Neural crest cell (in vitro differentiated cells): ENCODE measurements around the gene DIRAS3. TPM values are rescaled to one million over a fixed set of nuclear protein-coding genes. Genes with fewer than 3 reads are reported as not detected.
A peak's percentile ranks its signal among the peaks of the same experiment; 100 is the strongest.

Experiments used
- DNase-seq: peaks from one replicate; pipeline ENCODE4 v3.0.0; 2021; ENCODE audit warnings: low read depth, mixed read lengths, low spot score
- H3K27ac Mint-ChIP-seq: one replicate; pipeline ENCODE4 v1.8.0; 2021; ENCODE audit warnings: mild to moderate bottlenecking, mixed read lengths; ENCODE audit not compliant: unreplicated experiment
- H3K27me3 Mint-ChIP-seq: 2 replicates; pipeline ENCODE4 v1.8.0; 2021; ENCODE audit warnings: low read depth, mild to moderate bottlenecking, mixed read lengths
- H3K36me3 Mint-ChIP-seq: 2 replicates; pipeline ENCODE4 v1.8.0; 2021; ENCODE audit warnings: low read depth, mild to moderate bottlenecking, mixed read lengths
- H3K4me1 Mint-ChIP-seq: 2 replicates; pipeline ENCODE4 v1.8.0; 2021; ENCODE audit warnings: mixed read lengths
- H3K4me3 Mint-ChIP-seq: one replicate; pipeline ENCODE4 v1.8.0; 2021; ENCODE audit warnings: mild to moderate bottlenecking, mixed read lengths
- H3K9me3 Mint-ChIP-seq: 2 replicates; pipeline ENCODE4 v1.8.0; 2021; ENCODE audit warnings: mixed read lengths
- CTCF ChIP-seq: fragments of 200-600 bp; sonication (generic); conservative IDR thresholded peaks from 2 replicates; pipeline ENCODE4 v1.5.0; 2021; ENCODE audit warnings: antibody characterized with exemption, mild to moderate bottlenecking
- long read RNA-seq: library from polyadenylated mRNA; unstranded; transcript quantifications from one replicate; pipeline ENCODE4 v2.0.0, GENCODE V29; 2020
- total RNA-seq: library from RNA; stranded (reverse); gene quantifications from 2 replicates; pipeline ENCODE4 v1.2.1, GENCODE V29; 2021

Gene DIRAS3
- total RNA-seq, result 1.1 and 1.4 TPM in 2 replicates
- long read RNA-seq, result 0 reads

- DNase-seq, result no peak
- Mint-ChIP-seq H3K27ac (no peak within 1 kb of the TSS), H3K27me3 (peaks cover 46% of the 10 kb centered on the region)
These were observed at the start of gene DIRAS3 for GRCh38 chr1:68049941-68050878. DIRAS3 (minus strand) TSS chr1:68050627; CDS start chr1:68047297, 3,330 bp downstream.

GRCh38 chr1:68093737-68094136, 43.3 kb upstream of the DIRAS3 start:
- no peak overlapping the region for H3K27ac Mint-ChIP-seq
- no peak for TF ChIP-seq CTCF
- no peaks in the 10 kb centered on the region for H3K27me3 Mint-ChIP-seq
- peaks cover 35% of the 10 kb centered on the region for H3K36me3 Mint-ChIP-seq
- no peak for DNase-seq
- H3K9me3 Mint-ChIP-seq, result peaks cover 25% of the 10 kb centered on the region
- no peaks in the 10 kb centered on the region for H3K4me1 Mint-ChIP-seq
- H3K4me3 Mint-ChIP-seq, result no peak overlapping the region

More at GRCh38 chr1:68049941-68050878, at the start of gene DIRAS3:
- Mint-ChIP-seq H3K4me3 (peak within 1 kb of the TSS; percentile 74), H3K4me1 (no peaks in the 10 kb centered on the region), H3K9me3 (no peaks in the 10 kb centered on the region), H3K36me3 (peaks cover 3% of the 10 kb centered on the region)
- no peak for TF ChIP-seq CTCF

GRCh38 chr1:68087184-68087583, 36.8 kb upstream of the DIRAS3 start:
- no peak for TF ChIP-seq CTCF
- H3K27me3 Mint-ChIP-seq, result no peaks in the 10 kb centered on the region
- H3K36me3 Mint-ChIP-seq, result peaks cover 14% of the 10 kb centered on the region

GRCh38 chr1:68085752-68086151, 35.3 kb upstream of the DIRAS3 start:
- Mint-ChIP-seq H3K9me3 (peaks cover 10% of the 10 kb centered on the region), H3K27me3 (no peaks in the 10 kb centered on the region), H3K4me3 (no peak overlapping the region), H3K36me3 (peaks cover 3% of the 10 kb centered on the region), H3K4me1 (no peaks in the 10 kb centered on the region), H3K27ac (no peak overlapping the region)
- TF ChIP-seq CTCF, result no peak
- no peak for DNase-seq

More at GRCh38 chr1:68087184-68087583, 36.8 kb upstream of the DIRAS3 start:
- Mint-ChIP-seq H3K4me1 (no peaks in the 10 kb centered on the region), H3K27ac (no peak overlapping the region), H3K9me3 (peaks cover 19% of the 10 kb centered on the region), H3K4me3 (no peak overlapping the region)
- DNase-seq, result no peak

GRCh38 chr1:68083686-68084085, 33.3 kb upstream of the DIRAS3 start:
- no peak overlapping the region for H3K4me3 Mint-ChIP-seq
- H3K27me3 Mint-ChIP-seq, result no peaks in the 10 kb centered on the region
- no peak overlapping the region for H3K27ac Mint-ChIP-seq
- no peak for TF ChIP-seq CTCF
- DNase-seq, result no peak
- no peaks in the 10 kb centered on the region for H3K36me3 Mint-ChIP-seq
- peaks cover 2% of the 10 kb centered on the region for H3K9me3 Mint-ChIP-seq
- H3K4me1 Mint-ChIP-seq, result no peaks in the 10 kb centered on the region
